Gastroesophageal sphincter (tissue), 4 donors: Measurements from ENCODE around the gene B4GALT7. TPM values are rescaled to one million over a fixed set of nuclear protein-coding genes. Genes with fewer than 3 reads are reported as not detected.

Experiments used
- ATAC-seq: fragments of 150-250 bp; one replicate; pipeline ENCODE4 v1.9.1; 2016; ENCODE audit warnings: mild to moderate bottlenecking, moderate library complexity
- H3K27ac ChIP-seq, 4 donors: fragments of 200-600 bp; sonication (generic) in 3 of 4; 1 replicate in 3 of 4; 2 replicates in 1 of 4; pipeline ENCODE4 v1.5.1; 2016 to 2019
- H3K27me3 ChIP-seq: fragments of 200-600 bp; sonication (generic); one replicate; pipeline ENCODE4 v1.5.1; 2019
- H3K36me3 ChIP-seq, 2 donors: fragments of 200-600 bp; sonication (generic); one replicate each; pipeline ENCODE4 v1.5.1; 2019; ENCODE audit warnings: control low read depth in 1 of 2
- H3K4me1 ChIP-seq, 3 donors: fragments of 200-600 bp; sonication (generic); 1 replicate in 2 of 3; 2 replicates in 1 of 3; pipeline ENCODE4 v1.5.1; 2016 to 2019; ENCODE audit warnings: control low read depth in 2 of 3
- H3K4me3 ChIP-seq, 2 donors: fragments of 200-600 bp; sonication (generic); one replicate each; pipeline ENCODE4 v1.5.1; 2019; ENCODE audit warnings: mild to moderate bottlenecking in 1 of 2, moderate library complexity in 1 of 2
- H3K9me3 ChIP-seq, 3 donors: fragments of 200-600 bp; sonication (generic); one replicate each; pipeline ENCODE4 v1.5.1; 2017 to 2019; ENCODE audit warnings: control low read depth in 2 of 3
- EP300 ChIP-seq: sonication (generic); formaldehyde crosslinking; IDR thresholded peaks from one replicate; pipeline ENCODE4 v1.6.1; 2017; ENCODE audit warnings: antibody characterized with exemption, mild to moderate bottlenecking
- POLR2A ChIP-seq, 2 donors: fragments of 450-650 bp; IDR thresholded peaks; one replicate each; pipeline ENCODE4 v1.6.1; 2017; ENCODE audit warnings: antibody characterized with exemption in 2 of 2, mild to moderate bottlenecking in 2 of 2, moderate library complexity in 1 of 2
- POLR2AphosphoS5 ChIP-seq: sonication (generic); formaldehyde crosslinking; IDR thresholded peaks from one replicate; pipeline ENCODE4 v1.6.1; 2017; ENCODE audit warnings: antibody characterized with exemption
- WGBS, 2 donors: methylation state at CpG; one replicate each; pipeline ENCODE4 v1.1.5; 2018; ENCODE audit warnings: low coverage in 1 of 2; 5-methylcytosine and 5-hydroxymethylcytosine counted together
- total RNA-seq, 4 donors: library from RNA; depleted of rRNA; stranded (reverse); fragments of >200 nt; gene quantifications; one replicate each; pipeline ENCODE4 v1.1.0, GENCODE V29; 2016
- TF ChIP-seq, protein P1 (sequence below), 4 experiments: fragments of 200-600 bp in 2 of 4; fragments of 450-650 bp in 2 of 4; sonication (generic) in 1 of 4; IDR thresholded peaks; one replicate each; pipeline ENCODE4 v1.5.1; 2017 to 2019; ENCODE audit warnings: antibody characterized with exemption in 4 of 4, mild to moderate bottlenecking in 2 of 4, moderate library complexity in 2 of 4

Gene B4GALT7
- total RNA-seq, 4 donors from 2014 or later = 10.2 to 19.5 (median 15.5) TPM

DNA sequence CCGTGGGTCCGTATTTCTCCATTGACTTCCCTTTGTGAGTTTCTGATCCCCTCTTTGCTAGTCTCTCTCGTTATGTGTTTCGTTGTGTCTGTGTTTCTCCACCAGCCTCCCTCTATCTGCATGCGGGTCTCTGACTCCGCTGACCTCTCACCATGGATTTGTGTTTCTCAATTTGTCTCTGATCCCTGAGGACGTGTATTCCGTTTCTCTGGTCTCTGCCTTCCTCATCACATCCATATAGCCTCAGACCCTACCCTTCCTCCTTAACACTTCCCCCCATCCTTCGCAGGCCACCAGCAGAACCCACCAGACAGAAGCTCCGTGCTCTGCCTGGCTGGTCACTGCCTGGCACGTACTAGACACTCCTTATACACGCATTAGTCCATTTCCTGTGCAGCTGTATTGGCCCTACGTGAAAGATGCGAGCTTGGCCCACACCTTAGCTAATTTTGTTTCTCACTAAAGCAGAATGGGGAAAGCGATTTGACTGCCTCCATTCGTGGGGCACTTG, 631 bp downstream of the B4GALT7 start:
- TF ChIP-seq EP300 (no peak), POLR2A (IDR thresholded peaks at IDR 0.05) (no peak), POLR2AphosphoS5 (no peak)
- TF ChIP-seq, protein P1, sequence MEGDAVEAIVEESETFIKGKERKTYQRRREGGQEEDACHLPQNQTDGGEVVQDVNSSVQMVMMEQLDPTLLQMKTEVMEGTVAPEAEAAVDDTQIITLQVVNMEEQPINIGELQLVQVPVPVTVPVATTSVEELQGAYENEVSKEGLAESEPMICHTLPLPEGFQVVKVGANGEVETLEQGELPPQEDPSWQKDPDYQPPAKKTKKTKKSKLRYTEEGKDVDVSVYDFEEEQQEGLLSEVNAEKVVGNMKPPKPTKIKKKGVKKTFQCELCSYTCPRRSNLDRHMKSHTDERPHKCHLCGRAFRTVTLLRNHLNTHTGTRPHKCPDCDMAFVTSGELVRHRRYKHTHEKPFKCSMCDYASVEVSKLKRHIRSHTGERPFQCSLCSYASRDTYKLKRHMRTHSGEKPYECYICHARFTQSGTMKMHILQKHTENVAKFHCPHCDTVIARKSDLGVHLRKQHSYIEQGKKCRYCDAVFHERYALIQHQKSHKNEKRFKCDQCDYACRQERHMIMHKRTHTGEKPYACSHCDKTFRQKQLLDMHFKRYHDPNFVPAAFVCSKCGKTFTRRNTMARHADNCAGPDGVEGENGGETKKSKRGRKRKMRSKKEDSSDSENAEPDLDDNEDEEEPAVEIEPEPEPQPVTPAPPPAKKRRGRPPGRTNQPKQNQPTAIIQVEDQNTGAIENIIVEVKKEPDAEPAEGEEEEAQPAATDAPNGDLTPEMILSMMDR (IDR thresholded peaks at IDR 0.05) = no peak
- peak overlapping the region in 3 of 4 donors; percentile 83 to 90 (median 87) for H3K27ac ChIP-seq
- H3K4me3 ChIP-seq = peak overlapping the region; percentile 65 to 75
- H3K4me1 ChIP-seq = peaks cover 0 to 31% (median 8%) of the 10 kb centered on the region in 3 donors
- ATAC-seq = no peak
- H3K36me3 ChIP-seq = peaks cover 0 to 27% of the 10 kb centered on the region in 2 donors
- WGBS, 2 donors = 5 to 13% methylated on average over 6 to 16 of the region's 16 CpGs
- no peaks in the 10 kb centered on the region for H3K27me3 ChIP-seq
- H3K9me3 ChIP-seq = no peaks in the 10 kb centered on the region

DNA sequence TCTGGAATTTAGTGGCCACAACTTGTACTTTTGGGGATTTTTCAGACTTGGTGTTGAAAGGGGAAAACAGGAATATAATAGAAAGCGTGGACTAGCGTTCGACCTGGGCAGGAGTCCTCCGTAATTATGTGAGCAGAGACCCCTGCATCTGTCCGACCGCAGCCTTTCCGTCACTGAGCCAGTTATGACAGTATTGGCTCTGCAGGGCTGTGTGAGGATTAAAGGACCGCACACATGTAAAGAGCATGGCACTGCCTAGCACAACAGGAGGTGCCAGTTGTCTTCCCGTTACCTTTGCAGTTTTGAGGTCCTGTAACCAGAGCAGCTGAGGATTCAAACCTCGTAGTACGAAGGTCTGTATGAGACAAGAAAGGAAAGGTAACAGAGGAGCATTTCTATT, 1.2 kb downstream of the B4GALT7 start:
- ATAC-seq = no peak

DNA sequence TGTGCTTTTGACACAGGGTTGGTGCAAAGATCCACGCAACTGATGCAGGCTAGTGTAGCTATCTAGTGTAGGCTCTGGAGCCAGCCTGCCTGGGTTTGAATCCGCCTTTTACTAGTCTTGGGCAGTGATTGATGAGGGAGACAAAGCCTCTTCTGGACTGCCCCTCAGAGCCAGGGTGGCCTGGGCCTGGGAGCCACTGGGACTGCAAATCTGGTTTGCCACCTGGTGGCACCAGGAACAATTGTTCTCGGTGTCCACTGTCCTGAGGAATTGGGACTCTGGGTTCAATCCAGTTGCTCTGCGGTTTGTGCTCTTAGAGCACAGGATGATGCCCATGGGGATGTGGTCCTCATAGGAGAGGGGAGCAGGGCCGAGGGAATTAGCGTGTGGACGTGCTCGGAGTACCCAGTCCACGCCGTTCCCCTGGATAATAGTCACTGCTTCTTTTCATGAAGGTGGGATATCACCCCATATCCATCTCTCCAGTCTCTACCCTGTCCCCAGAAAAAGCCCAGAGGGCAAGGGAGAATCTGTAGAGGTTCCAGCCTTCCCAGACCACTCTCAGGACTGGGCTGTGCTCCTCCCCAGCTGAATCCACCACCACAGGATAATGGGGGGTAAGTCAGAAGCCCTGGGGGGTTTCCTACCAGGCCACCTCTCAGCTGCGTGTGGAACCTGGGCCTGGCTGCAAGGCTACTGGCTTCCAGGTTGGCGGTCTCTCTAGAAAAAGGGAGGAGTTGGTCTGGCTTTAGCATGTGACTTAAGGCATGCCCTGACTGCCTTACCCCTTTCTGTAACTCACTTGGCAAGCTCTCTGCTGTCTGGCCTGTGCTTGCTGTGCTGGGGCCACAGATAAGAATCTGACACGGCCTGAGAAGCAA, 1.9 kb downstream of the B4GALT7 start:
- ATAC-seq = no peak
- H3K36me3 ChIP-seq = peaks cover 0 to 22% of the 10 kb centered on the region in 2 donors
- no peak overlapping the region for H3K4me3 ChIP-seq
- H3K4me1 ChIP-seq = peaks cover 0 to 32% (median 8%) of the 10 kb centered on the region in 3 donors
- TF ChIP-seq EP300 = no peak
- TF ChIP-seq, protein P1 (IDR thresholded peaks at IDR 0.05) = no peak
- no peak overlapping the region for H3K27ac ChIP-seq
- WGBS, 2 donors = 87% methylated on average over 7 of the region's 13 CpGs; no CpG with 5 or more reads in 1 of the 2 donors
- H3K27me3 ChIP-seq = no peaks in the 10 kb centered on the region
- no peaks in the 10 kb centered on the region for H3K9me3 ChIP-seq

More for the DNA sequence above, 1.2 kb downstream of the B4GALT7 start:
- WGBS, 2 donors = 80 to 100% methylated on average over 3 to 9 of the region's 11 CpGs
- Histone ChIP-seq H3K4me3 (peak overlapping the region in 1 of 2 donors; percentile 75), H3K9me3 (no peaks in the 10 kb centered on the region), H3K4me1 (peaks cover 0 to 31% (median 8%) of the 10 kb centered on the region in 3 donors), H3K36me3 (peaks cover 0 to 27% of the 10 kb centered on the region in 2 donors), H3K27ac (no peak overlapping the region), H3K27me3 (no peaks in the 10 kb centered on the region)
- TF ChIP-seq, protein P1 (IDR thresholded peaks at IDR 0.05) = no peak
- TF ChIP-seq POLR2AphosphoS5 (no peak), POLR2A (IDR thresholded peaks at IDR 0.05) (no peak), EP300 (no peak)

DNA sequence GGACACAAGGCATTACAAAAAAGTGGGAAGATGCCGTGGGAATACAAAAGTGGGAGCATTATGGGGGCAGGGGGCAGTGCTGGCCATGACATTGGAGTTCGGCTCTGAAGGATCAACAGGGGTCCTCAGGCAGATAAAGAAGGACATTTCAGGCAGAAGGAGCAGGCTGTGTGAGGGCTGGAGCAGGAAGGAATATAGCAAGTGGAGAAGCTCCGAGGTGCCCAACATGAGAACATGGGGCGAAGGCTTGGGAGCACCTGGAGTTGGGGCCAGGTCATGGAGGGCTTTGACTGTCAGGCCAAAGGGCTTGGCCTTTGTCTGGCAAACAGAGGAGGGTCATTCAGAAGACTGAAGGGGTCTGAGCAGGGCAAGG, 2.5 kb downstream of the B4GALT7 start:
- Histone ChIP-seq H3K9me3 (no peaks in the 10 kb centered on the region), H3K27me3 (no peaks in the 10 kb centered on the region), H3K4me1 (peaks cover 0 to 38% (median 13%) of the 10 kb centered on the region in 3 donors), H3K4me3 (no peak overlapping the region), H3K27ac (no peak overlapping the region), H3K36me3 (peaks cover 0 to 22% of the 10 kb centered on the region in 2 donors)
- TF ChIP-seq, protein P1 (IDR thresholded peaks at IDR 0.05) = no peak
- TF ChIP-seq EP300 (no peak), POLR2AphosphoS5 (no peak), POLR2A (IDR thresholded peaks at IDR 0.05) (no peak)
- 86 to 87% methylated on average over 2 to 4 of the region's 4 CpGs for WGBS, 2 donors
- ATAC-seq = no peak
